ENCODE data around the gene PNLDC1.
"Not testable (repeated sequence)": the region's sequence is repeated elsewhere in the genome, so short reads cannot be mapped to it uniquely, and the experiment has no call there.

- TF ChIP-seq CTCF (IDR thresholded peaks at IDR 0.05 in 4 of 5, conservative IDR thresholded peaks at IDR 0.05 in 1 of 5); POLR2A (IDR thresholded peaks at IDR 0.05): not testable (repeated sequence)
Measured at GRCh38 chr6:159816775-159817174, 16.7 kb downstream of the PNLDC1 start.
